HepG2 (cell line): ENCODE measurements around the gene CCDC142. TPM values are rescaled to one million over a fixed set of nuclear protein-coding genes. Genes with fewer than 3 reads are reported as not detected.
A peak's percentile ranks its signal among the peaks of the same experiment; 100 is the strongest.

ENCODE experiments used
- ELF3 ChIP-seq: IDR thresholded peaks from 2 replicates; pipeline ENCODE4 v1.6.1; 2016; ENCODE audit warnings: missing genetic modification reagents, missing compliant biosample characterization
- HNRNPL ChIP-seq: fragments of 200-400 bp; formaldehyde crosslinking; IDR thresholded peaks from 2 replicates; pipeline ENCODE4 v1.6.1; 2017; ENCODE audit warnings: mild to moderate bottlenecking, low read depth, low read length
- HOXA9 ChIP-seq: sonication (generic); formaldehyde crosslinking; IDR thresholded peaks from 2 replicates; pipeline ENCODE4 v1.8.1; 2022; ENCODE audit warnings: missing genetic modification reagents, mild to moderate bottlenecking, moderate library complexity, borderline replicate concordance
- JUND ChIP-seq: sonication (generic); formaldehyde crosslinking; IDR thresholded peaks from 2 replicates; pipeline ENCODE4 v1.8.0; 2022; ENCODE audit warnings: mild to moderate bottlenecking, missing genetic modification reagents
- KLF6 ChIP-seq: IDR thresholded peaks from 2 replicates; pipeline ENCODE4 v1.8.0; 2016; ENCODE audit warnings: missing biosample characterization, missing genetic modification reagents
- RBAK ChIP-seq: sonication (generic); formaldehyde crosslinking; IDR thresholded peaks from 2 replicates; pipeline ENCODE4 v1.5.1; 2020; ENCODE audit warnings: mild to moderate bottlenecking, missing genetic modification reagents
- TGIF2 ChIP-seq: IDR thresholded peaks from 2 replicates; pipeline ENCODE4 v1.6.1; 2016; ENCODE audit warnings: control low read depth, missing compliant biosample characterization
- ZBTB8A ChIP-seq: sonication (generic); formaldehyde crosslinking; IDR thresholded peaks from 2 replicates; pipeline ENCODE4 v1.4.0; 2020; ENCODE audit warnings: mild to moderate bottlenecking, low read depth, missing genetic modification reagents, borderline replicate concordance
- ZFP36L1 ChIP-seq: sonication (generic); formaldehyde crosslinking; IDR thresholded peaks from 2 replicates; pipeline ENCODE4 v1.8.0; 2022; ENCODE audit warnings: mild to moderate bottlenecking, missing genetic modification reagents, moderate library complexity
- ZFY ChIP-seq: sonication (generic); formaldehyde crosslinking; IDR thresholded peaks from 2 replicates; pipeline ENCODE4 v1.4.0; 2020; ENCODE audit warnings: missing genetic modification reagents
- ZMYM3 ChIP-seq: sonication (generic); formaldehyde crosslinking; IDR thresholded peaks from 2 replicates; pipeline ENCODE4 v1.5.1; 2020; ENCODE audit warnings: mild to moderate bottlenecking, missing genetic modification reagents
- ZNF3 ChIP-seq: IDR thresholded peaks from 2 replicates; pipeline ENCODE4 v1.7.0; 2017; ENCODE audit warnings: inconsistent platforms
- ZNF331 ChIP-seq: sonication (generic); formaldehyde crosslinking; IDR thresholded peaks from 2 replicates; pipeline ENCODE4 v1.4.0; 2020; ENCODE audit warnings: missing genetic modification reagents
- ZNF572 ChIP-seq: sonication (generic); formaldehyde crosslinking; IDR thresholded peaks from 2 replicates; pipeline ENCODE4 v1.5.1; 2020; ENCODE audit warnings: mild to moderate bottlenecking, missing genetic modification reagents
- polyA plus RNA-seq, 8 experiments: library from polyadenylated mRNA; depleted of rRNA in 3 of 8; stranded (reverse) in 7 of 8; unstranded in 1 of 8; fragments of >200 nt; fragmentation: Illumina TruSeq in 4 of 8; extraction: Trizol in 4 of 8; gene quantifications; 2 replicates each; pipeline versions ENCODE4 v1.2.1 to v1.2.3, GENCODE V29; 2011 to 2016; ENCODE audit warnings: low read depth in 4 of 8, missing spikeins in 1 of 8, mixed read lengths in 1 of 8; ENCODE audit not compliant: insufficient read depth in 1 of 8
- total RNA-seq, 5 experiments: library from RNA; depleted of rRNA; stranded (reverse); fragments of >200 nt; fragmentation: Illumina TruSeq; extraction: Trizol; gene quantifications; 2 replicates each; pipeline ENCODE4 v1.2.3, GENCODE V29; 2016; ENCODE audit warnings: low read depth in 1 of 5
- TF ChIP-seq, protein P1 (sequence below): sonication (generic); formaldehyde crosslinking; IDR thresholded peaks from 2 replicates; pipeline ENCODE4 v1.8.0; 2022; ENCODE audit warnings: mild to moderate bottlenecking, missing genetic modification reagents, moderate library complexity
- TF ChIP-seq, protein P2 (sequence below): sonication (generic); IDR thresholded peaks from 2 replicates; pipeline ENCODE4 v1.6.1; 2016; ENCODE audit warnings: low read depth, borderline replicate concordance
- TF ChIP-seq, protein P3 (sequence below): sonication (generic); formaldehyde crosslinking; IDR thresholded peaks from 2 replicates; pipeline ENCODE4 v1.5.0; 2020; ENCODE audit warnings: mild to moderate bottlenecking, missing genetic modification reagents, borderline replicate concordance
- TF ChIP-seq, protein P4 (sequence below): sonication (generic); formaldehyde crosslinking; IDR thresholded peaks from 2 replicates; pipeline ENCODE4 v1.4.0; 2020; ENCODE audit warnings: mild to moderate bottlenecking, missing genetic modification reagents
- TF ChIP-seq, protein P5 (sequence below): sonication (generic); formaldehyde crosslinking; IDR thresholded peaks from 2 replicates; pipeline ENCODE4 v1.9.0; 2022; ENCODE audit warnings: low read depth, missing genetic modification reagents

Gene CCDC142
- total and polyA plus RNA-seq, 2 of the 13 experiments (the other 11 are each of a cell fraction or from before 2014, with no cell fraction given): 14.7 to 30.4 TPM

DNA sequence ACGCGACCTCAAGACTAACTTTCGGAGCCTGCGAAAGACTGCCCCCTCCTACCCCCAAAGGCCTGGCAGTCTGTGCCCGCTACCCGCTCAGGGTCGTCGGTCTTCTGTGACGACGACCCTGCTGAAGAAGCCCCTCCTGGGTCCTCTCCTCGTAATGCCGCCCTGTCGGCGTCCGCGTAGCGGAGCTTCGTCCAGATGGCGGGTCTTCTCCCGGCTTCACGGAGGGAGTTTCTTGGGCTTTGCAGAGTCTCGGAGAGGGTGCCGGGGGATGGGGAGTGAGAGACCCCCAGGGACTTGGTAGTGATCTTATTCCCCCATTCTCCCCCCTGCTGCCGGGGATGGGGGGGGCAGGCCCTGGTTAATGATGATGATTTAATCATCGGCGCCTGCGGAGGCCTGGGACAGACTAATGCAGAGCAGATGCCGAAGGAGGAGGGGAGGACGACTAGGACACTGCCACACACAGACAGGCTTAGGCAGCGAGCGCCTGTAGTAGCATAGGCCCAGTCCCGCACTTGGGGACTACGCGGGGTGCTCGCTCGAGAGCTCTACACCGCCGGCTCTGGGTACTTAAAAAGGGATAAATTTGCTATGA is 25.2 kb upstream of the CCDC142 start (continued):
- TF ChIP-seq ELF3 (CRISPR knock-in tag) (no peak), KLF6 (CRISPR knock-in tag) (no peak), TGIF2 (CRISPR knock-in tag) (no peak), ZFP36L1 (peak; percentile 31), RBAK (CRISPR knock-in tag) (no peak), ZMYM3 (peak; percentile 74; the same call in 1 of the 2 replicates), ZNF3 (CRISPR knock-in tag) (no peak), JUND (CRISPR knock-in tag) (no peak), ZBTB8A (CRISPR knock-in tag) (no peak; the same call in 1 of the 2 replicates), ZNF572 (CRISPR knock-in tag) (no peak), ZFY (peak; percentile 59), HNRNPL (0 out of 2 replicates have a peak, but pooled peaks have one; percentile 3), ZNF331 (CRISPR knock-in tag) (no peak; the same call in 1 of the 2 replicates), HOXA9 (CRISPR knock-in tag) (no peak)
- TF ChIP-seq, protein P1, sequence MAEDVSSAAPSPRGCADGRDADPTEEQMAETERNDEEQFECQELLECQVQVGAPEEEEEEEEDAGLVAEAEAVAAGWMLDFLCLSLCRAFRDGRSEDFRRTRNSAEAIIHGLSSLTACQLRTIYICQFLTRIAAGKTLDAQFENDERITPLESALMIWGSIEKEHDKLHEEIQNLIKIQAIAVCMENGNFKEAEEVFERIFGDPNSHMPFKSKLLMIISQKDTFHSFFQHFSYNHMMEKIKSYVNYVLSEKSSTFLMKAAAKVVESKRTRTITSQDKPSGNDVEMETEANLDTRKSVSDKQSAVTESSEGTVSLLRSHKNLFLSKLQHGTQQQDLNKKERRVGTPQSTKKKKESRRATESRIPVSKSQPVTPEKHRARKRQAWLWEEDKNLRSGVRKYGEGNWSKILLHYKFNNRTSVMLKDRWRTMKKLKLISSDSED (CRISPR knock-in tag): no peak
- TF ChIP-seq, protein P2, sequence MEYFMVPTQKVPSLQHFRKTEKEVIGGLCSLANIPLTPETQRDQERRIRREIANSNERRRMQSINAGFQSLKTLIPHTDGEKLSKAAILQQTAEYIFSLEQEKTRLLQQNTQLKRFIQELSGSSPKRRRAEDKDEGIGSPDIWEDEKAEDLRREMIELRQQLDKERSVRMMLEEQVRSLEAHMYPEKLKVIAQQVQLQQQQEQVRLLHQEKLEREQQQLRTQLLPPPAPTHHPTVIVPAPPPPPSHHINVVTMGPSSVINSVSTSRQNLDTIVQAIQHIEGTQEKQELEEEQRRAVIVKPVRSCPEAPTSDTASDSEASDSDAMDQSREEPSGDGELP: no peak
- TF ChIP-seq, protein P3, sequence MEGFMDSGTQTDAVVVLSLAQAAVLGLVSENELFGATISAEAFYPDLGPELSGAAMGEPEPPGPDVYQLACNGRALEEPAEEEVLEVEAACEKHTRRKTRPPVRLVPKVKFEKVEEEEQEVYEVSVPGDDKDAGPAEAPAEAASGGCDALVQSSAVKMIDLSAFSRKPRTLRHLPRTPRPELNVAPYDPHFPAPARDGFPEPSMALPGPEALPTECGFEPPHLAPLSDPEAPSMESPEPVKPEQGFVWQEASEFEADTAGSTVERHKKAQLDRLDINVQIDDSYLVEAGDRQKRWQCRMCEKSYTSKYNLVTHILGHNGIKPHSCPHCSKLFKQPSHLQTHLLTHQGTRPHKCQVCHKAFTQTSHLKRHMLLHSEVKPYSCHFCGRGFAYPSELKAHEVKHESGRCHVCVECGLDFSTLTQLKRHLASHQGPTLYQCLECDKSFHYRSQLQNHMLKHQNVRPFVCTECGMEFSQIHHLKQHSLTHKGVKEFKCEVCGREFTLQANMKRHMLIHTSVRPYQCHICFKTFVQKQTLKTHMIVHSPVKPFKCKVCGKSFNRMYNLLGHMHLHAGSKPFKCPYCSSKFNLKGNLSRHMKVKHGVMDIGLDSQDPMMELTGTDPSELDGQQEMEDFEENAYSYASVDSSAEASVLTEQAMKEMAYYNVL: 0 out of 2 replicates have a peak, but pooled peaks have one; percentile 37
- TF ChIP-seq, protein P4, sequence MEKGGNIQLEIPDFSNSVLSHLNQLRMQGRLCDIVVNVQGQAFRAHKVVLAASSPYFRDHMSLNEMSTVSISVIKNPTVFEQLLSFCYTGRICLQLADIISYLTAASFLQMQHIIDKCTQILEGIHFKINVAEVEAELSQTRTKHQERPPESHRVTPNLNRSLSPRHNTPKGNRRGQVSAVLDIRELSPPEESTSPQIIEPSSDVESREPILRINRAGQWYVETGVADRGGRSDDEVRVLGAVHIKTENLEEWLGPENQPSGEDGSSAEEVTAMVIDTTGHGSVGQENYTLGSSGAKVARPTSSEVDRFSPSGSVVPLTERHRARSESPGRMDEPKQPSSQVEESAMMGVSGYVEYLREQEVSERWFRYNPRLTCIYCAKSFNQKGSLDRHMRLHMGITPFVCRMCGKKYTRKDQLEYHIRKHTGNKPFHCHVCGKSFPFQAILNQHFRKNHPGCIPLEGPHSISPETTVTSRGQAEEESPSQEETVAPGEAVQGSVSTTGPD (CRISPR knock-in tag): no peak
- TF ChIP-seq, protein P5, sequence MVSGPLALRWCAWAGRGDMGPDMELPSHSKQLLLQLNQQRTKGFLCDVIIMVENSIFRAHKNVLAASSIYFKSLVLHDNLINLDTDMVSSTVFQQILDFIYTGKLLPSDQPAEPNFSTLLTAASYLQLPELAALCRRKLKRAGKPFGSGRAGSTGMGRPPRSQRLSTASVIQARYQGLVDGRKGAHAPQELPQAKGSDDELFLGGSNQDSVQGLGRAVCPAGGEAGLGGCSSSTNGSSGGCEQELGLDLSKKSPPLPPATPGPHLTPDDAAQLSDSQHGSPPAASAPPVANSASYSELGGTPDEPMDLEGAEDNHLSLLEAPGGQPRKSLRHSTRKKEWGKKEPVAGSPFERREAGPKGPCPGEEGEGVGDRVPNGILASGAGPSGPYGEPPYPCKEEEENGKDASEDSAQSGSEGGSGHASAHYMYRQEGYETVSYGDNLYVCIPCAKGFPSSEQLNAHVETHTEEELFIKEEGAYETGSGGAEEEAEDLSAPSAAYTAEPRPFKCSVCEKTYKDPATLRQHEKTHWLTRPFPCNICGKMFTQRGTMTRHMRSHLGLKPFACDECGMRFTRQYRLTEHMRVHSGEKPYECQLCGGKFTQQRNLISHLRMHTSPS (CRISPR knock-in tag): no peak
